NCI-H1694 treated with DMSO at 0.1 percent for 48 hours (cell line): Measurements from ENCODE around the gene STAB1.

Source experiments
- DNase-seq: peaks from one replicate; lab custom pipeline; 2025; lab: John Stamatoyannopoulos, UW

STAB1 gene

GRCh38 chr3:52534281-52535183 lies 39.4 kb downstream of the STAB1 start:
- peak; percentile 11 for DNase-seq

GRCh38 chr3:52535411-52536111 lies 40.4 kb downstream of the STAB1 start:
- no peak for DNase-seq

GRCh38 chr3:52536112-52536368 lies 40.9 kb downstream of the STAB1 start:
- DNase-seq = no peak

- peak; percentile 75 for DNase-seq
Observed at GRCh38 chr3:52536369-52537164, 41.4 kb downstream of the STAB1 start, which contains the start of gene UQCC5. TSS of gene UQCC5 (plus strand) at chr3:52536605. CDS start at chr3:52536756, 151 bp downstream.

GRCh38 chr3:52537165-52537620 lies 42.1 kb downstream of the STAB1 start:
- no peak for DNase-seq

- no peak for DNase-seq
Observed at GRCh38 chr3:52537726-52538421, 42.7 kb downstream of the STAB1 start.

GRCh38 chr3:52539010-52539653 lies 44.0 kb downstream of the STAB1 start:
- no peak for DNase-seq

GRCh38 chr3:52541050-52541449 lies 45.9 kb downstream of the STAB1 start:
- no peak for DNase-seq

- DNase-seq = no peak
Observed at GRCh38 chr3:52544937-52545336, 49.8 kb downstream of the STAB1 start.

- no peak for DNase-seq
Observed at GRCh38 chr3:52546111-52546901, 51.2 kb downstream of the STAB1 start.

GRCh38 chr3:52547143-52547542 lies 52.0 kb downstream of the STAB1 start:
- DNase-seq = no peak

GRCh38 chr3:52551118-52551517 lies 56.0 kb downstream of the STAB1 start:
- no peak for DNase-seq

GRCh38 chr3:52552089-52552488 lies 57.0 kb downstream of the STAB1 start:
- no peak for DNase-seq

- DNase-seq = no peak
Observed at GRCh38 chr3:52554026-52554755, 59.1 kb downstream of the STAB1 start.

GRCh38 chr3:52555056-52555455 lies 59.9 kb downstream of the STAB1 start:
- no peak for DNase-seq

GRCh38 chr3:52557011-52557960 lies 62.1 kb downstream of the STAB1 start:
- no peak for DNase-seq

- DNase-seq = no peak
Observed at GRCh38 chr3:52558436-52558835, 63.3 kb downstream of the STAB1 start.

- DNase-seq = no peak
Observed at GRCh38 chr3:52561028-52561747, 66.0 kb downstream of the STAB1 start.
